SU-DHL-6 (cell line): ENCODE measurements around the gene PODN.

Experiments
- H2AFZ ChIP-seq: fragments of 200-600 bp; sonication (generic); 2 replicates; pipeline ENCODE4 v1.6.1; 2014; ENCODE audit warnings: low read depth, mild to moderate bottlenecking, moderate library complexity, mixed read lengths, antibody characterized with exemption, low read length; ENCODE audit not compliant: severe bottlenecking
- H3F3A ChIP-seq: fragments of 200-600 bp; shearing (Covaris generic); 2 replicates; pipeline ENCODE4 v1.6.0; 2016; ENCODE audit warnings: antibody characterized with exemption, mild to moderate bottlenecking; ENCODE audit not compliant: insufficient read depth
- H3K27ac ChIP-seq: fragments of 200-600 bp; sonication (generic); 2 replicates; pipeline ENCODE4 v1.5.1; 2016; ENCODE audit warnings: low read depth, mild to moderate bottlenecking, low read length, moderate library complexity, mixed read lengths
- H3K27me3 ChIP-seq: fragments of 200-600 bp; sonication (generic), shearing (Covaris generic); 2 replicates; pipeline ENCODE4 v1.6.0; 2014; ENCODE audit warnings: mild to moderate bottlenecking, low read length
- H3K36me3 ChIP-seq: fragments of 200-600 bp; sonication (generic); 2 replicates; pipeline ENCODE4 v1.6.1; 2014; ENCODE audit warnings: mild to moderate bottlenecking, low read length, mixed read lengths
- H3K4me2 ChIP-seq: fragments of 300-600, 200-600 bp; shearing (Covaris generic), sonication (generic); 2 replicates; pipeline ENCODE4 v1.6.0; 2014; ENCODE audit warnings: low read length, low read depth, mild to moderate bottlenecking; ENCODE audit not compliant: poor library complexity, severe bottlenecking
- H3K4me3 ChIP-seq: fragments of 200-600 bp; sonication (generic); 2 replicates; pipeline ENCODE4 v1.5.1; 2014; ENCODE audit warnings: antibody characterized with exemption, low read length, mild to moderate bottlenecking, mixed read lengths; ENCODE audit not compliant: insufficient read depth, poor library complexity, severe bottlenecking
- H3K79me2 ChIP-seq: fragments of 200-600 bp; sonication (generic); 2 replicates; pipeline ENCODE4 v1.6.1; 2014; ENCODE audit warnings: mild to moderate bottlenecking, low read length, moderate library complexity; ENCODE audit not compliant: insufficient read depth
- H3K9ac ChIP-seq: fragments of 200-600 bp; sonication (generic); 2 replicates; pipeline ENCODE4 v1.7.0; 2014; ENCODE audit warnings: mild to moderate bottlenecking, low read length
- H3K9me2 ChIP-seq: fragments of 200-600 bp; sonication (generic); replicated peaks from 2 replicates; pipeline ENCODE4 v1.6.1; 2014; ENCODE audit warnings: low read length; ENCODE audit not compliant: insufficient read depth
- H3K9me3 ChIP-seq: fragments of 200-600 bp; sonication (generic); 2 replicates; pipeline ENCODE4 v1.6.1; 2014; ENCODE audit warnings: low read length, mixed read lengths; ENCODE audit not compliant: insufficient read depth
- H4K20me1 ChIP-seq: fragments of 200-600 bp; sonication (generic); 2 replicates; pipeline ENCODE4 v1.6.1; 2014; ENCODE audit warnings: low read depth, mild to moderate bottlenecking, antibody characterized with exemption, low read length, moderate library complexity, mixed read lengths
- CTCF ChIP-seq: fragments of 200-600 bp; sonication (generic); IDR thresholded peaks from one replicate; pipeline ENCODE4 v1.5.1; 2017; ENCODE audit warnings: antibody characterized with exemption, mild to moderate bottlenecking, low read length, moderate library complexity; ENCODE audit not compliant: insufficient read depth, poor library complexity, severe bottlenecking
- EZH2phosphoT487 ChIP-seq: fragments of 200-600 bp; sonication (generic), shearing (Covaris generic); conservative IDR thresholded peaks from 2 replicates; pipeline ENCODE4 v1.6.1; 2018; ENCODE audit warnings: mild to moderate bottlenecking, antibody characterized with exemption, low read length, moderate library complexity, mixed read lengths

The PODN gene

GRCh38 chr1:53121319-53122172, 59.5 kb downstream of the PODN start:
- Histone ChIP-seq H3K9ac (no peak overlapping the region), H3K4me3 (no peak overlapping the region), H3K79me2 (no peaks in the 10 kb centered on the region), H3K27me3 (no peaks in the 10 kb centered on the region), H3F3A (no peaks in the 10 kb centered on the region), H2AFZ (no peak overlapping the region), H3K27ac (no peak overlapping the region), H3K9me3 (no peaks in the 10 kb centered on the region), H4K20me1 (no peaks in the 10 kb centered on the region), H3K9me2 (no peaks in the 10 kb centered on the region), H3K4me2 (no peak overlapping the region), H3K36me3 (no peaks in the 10 kb centered on the region)
- TF ChIP-seq EZH2phosphoT487: no peak
- TF ChIP-seq CTCF: no peak

DNA sequence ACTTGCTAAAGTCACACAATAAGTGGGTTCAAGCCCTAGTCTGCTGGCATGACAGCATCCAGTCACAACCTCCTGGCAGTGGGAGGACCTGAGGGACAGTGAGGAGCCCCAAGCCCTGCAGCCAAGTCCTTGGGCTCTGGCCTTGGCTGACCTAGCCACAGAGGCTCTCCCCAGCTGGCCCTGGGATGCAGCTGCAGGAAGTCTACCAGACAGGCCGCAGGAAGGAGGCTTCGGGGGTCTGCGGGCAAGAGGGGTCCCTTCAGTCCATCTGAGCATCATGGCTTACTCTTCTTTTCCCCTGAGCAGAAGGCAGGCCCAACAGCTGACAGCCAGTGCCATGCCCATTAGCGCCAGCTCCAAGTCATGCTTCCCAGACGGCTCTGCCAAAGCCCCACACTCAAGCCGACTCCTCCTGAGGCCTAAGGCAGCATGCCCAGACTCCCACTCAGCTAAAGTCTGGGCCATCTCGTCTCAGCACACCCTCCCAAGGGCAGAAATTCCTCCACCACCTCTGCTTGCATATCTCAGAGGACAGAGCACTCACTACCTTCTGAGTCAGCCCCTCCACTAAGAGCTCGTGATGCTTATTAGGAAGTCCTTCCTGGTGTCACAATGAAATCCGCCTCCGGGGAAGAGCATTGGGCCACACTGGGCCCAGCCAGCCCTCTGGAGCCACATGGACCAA, 60.3 kb downstream of the PODN start:
- H3K79me2 ChIP-seq: no peaks in the 10 kb centered on the region
- no peak overlapping the region for H3K4me2 ChIP-seq
- H2AFZ ChIP-seq: no peak overlapping the region
- no peak overlapping the region for H3K9ac ChIP-seq
- H3K36me3 ChIP-seq: no peaks in the 10 kb centered on the region
- no peaks in the 10 kb centered on the region for H3K9me2 ChIP-seq
- H3K9me3 ChIP-seq: no peaks in the 10 kb centered on the region
- H3K27me3 ChIP-seq: no peaks in the 10 kb centered on the region
- H3K4me3 ChIP-seq: no peak overlapping the region
- TF ChIP-seq CTCF (no peak), EZH2phosphoT487 (no peak)
- no peaks in the 10 kb centered on the region for H3F3A ChIP-seq
- H3K27ac ChIP-seq: no peak overlapping the region
- H4K20me1 ChIP-seq: no peaks in the 10 kb centered on the region

- no peaks in the 10 kb centered on the region for H3F3A ChIP-seq
- no peaks in the 10 kb centered on the region for H4K20me1 ChIP-seq
- no peaks in the 10 kb centered on the region for H3K9me2 ChIP-seq
- no peak overlapping the region for H3K9ac ChIP-seq
- no peaks in the 10 kb centered on the region for H3K79me2 ChIP-seq
- no peaks in the 10 kb centered on the region for H3K9me3 ChIP-seq
- no peaks in the 10 kb centered on the region for H3K36me3 ChIP-seq
- no peak overlapping the region for H2AFZ ChIP-seq
- H3K4me2 ChIP-seq: no peak overlapping the region
- no peaks in the 10 kb centered on the region for H3K27me3 ChIP-seq
- no peak overlapping the region for H3K27ac ChIP-seq
- H3K4me3 ChIP-seq: no peak overlapping the region
- no peak for TF ChIP-seq CTCF
- no peak for TF ChIP-seq EZH2phosphoT487
These were observed 61.0 kb downstream of the PODN start for GRCh38 chr1:53122961-53123413.
